CD14-positive monocyte (primary cell): Measurements from ENCODE around the gene KASH5. TPM values are rescaled to one million over a fixed set of nuclear protein-coding genes. Genes with fewer than 3 reads are reported as not detected.

Experiments
- DNase-seq, 3 donors: peaks; one replicate each; pipeline ENCODE4 v3.0.0-alpha.2; 2011 to 2022
- H2AFZ ChIP-seq: 2 replicates; pipeline ENCODE4 v1.6.0; 2012; ENCODE audit warnings: mild to moderate bottlenecking, low read depth, low read length, inconsistent platforms; ENCODE audit not compliant: insufficient read depth, poor library complexity, severe bottlenecking
- H3K27ac ChIP-seq, 2 donors: 1 replicate in 1 of 2; 2 replicates in 1 of 2; pipeline ENCODE4 v1.5.1; 2012 to 2013; ENCODE audit warnings: low read length in 2 of 2, control low read depth in 1 of 2, inconsistent platforms in 1 of 2, low read depth in 1 of 2, mild to moderate bottlenecking in 1 of 2
- H3K27me3 ChIP-seq, 2 donors: one replicate each; pipeline versions ENCODE4 v1.6.0 to v1.6.1; 2011 to 2013; ENCODE audit warnings: low read length in 2 of 2; ENCODE audit not compliant: control insufficient read depth in 2 of 2, insufficient read depth in 2 of 2
- H3K36me3 ChIP-seq, 2 donors: replicated peaks in 1 of 2; 1 replicate in 1 of 2; 2 replicates in 1 of 2; pipeline versions ENCODE4 v1.5.1 to v1.6.1; 2012 to 2013; ENCODE audit warnings: low read length in 2 of 2, control low read depth in 1 of 2, inconsistent platforms in 1 of 2, mild to moderate bottlenecking in 1 of 2; ENCODE audit not compliant: insufficient read depth in 2 of 2, control insufficient read depth in 1 of 2
- H3K4me1 ChIP-seq, 2 donors: 1 replicate in 1 of 2; 2 replicates in 1 of 2; pipeline versions ENCODE4 v1.5.1 to v1.6.1; 2012 to 2013; ENCODE audit warnings: low read length in 2 of 2, control low read depth in 1 of 2, inconsistent platforms in 1 of 2, mild to moderate bottlenecking in 1 of 2, moderate library complexity in 1 of 2; ENCODE audit not compliant: insufficient read depth in 2 of 2, control insufficient read depth in 1 of 2
- H3K4me2 ChIP-seq: replicated peaks from 2 replicates; pipeline ENCODE3; 2012; ENCODE audit warnings: low read length, moderate library complexity, mild to moderate bottlenecking; ENCODE audit not compliant: poor library complexity, severe bottlenecking; ENCODE audit errors: extremely low read depth
- H3K4me3 ChIP-seq, 3 experiments: fragments of 200-600 bp in 1 of 3; sonication (generic) in 1 of 3; replicated peaks in 1 of 3; 1 replicate in 2 of 3; 2 replicates in 1 of 3; pipeline ENCODE4 v1.5.1; 2011 to 2013; ENCODE audit warnings: low read length in 3 of 3, mild to moderate bottlenecking in 3 of 3, control low read depth in 2 of 3, low read depth in 2 of 3, inconsistent platforms in 1 of 3, moderate library complexity in 1 of 3
- H3K79me2 ChIP-seq: 2 replicates; pipeline ENCODE4 v1.6.0; 2012; ENCODE audit warnings: mild to moderate bottlenecking, control low read depth, inconsistent platforms, low read length, moderate library complexity; ENCODE audit not compliant: insufficient read depth
- H3K9ac ChIP-seq: 2 replicates; pipeline ENCODE4 v1.6.0; 2017; ENCODE audit warnings: low read length, mild to moderate bottlenecking; ENCODE audit not compliant: insufficient read depth, poor library complexity, severe bottlenecking
- H3K9me3 ChIP-seq, 2 donors: replicated peaks in 1 of 2; 1 replicate in 1 of 2; 2 replicates in 1 of 2; pipeline versions ENCODE4 v1.5.1 to v1.6.1; 2012 to 2013; ENCODE audit warnings: low read length in 2 of 2, control low read depth in 1 of 2; ENCODE audit not compliant: control insufficient read depth in 1 of 2, insufficient read depth in 1 of 2
- H4K20me1 ChIP-seq: 2 replicates; pipeline ENCODE4 v1.6.0; 2012; ENCODE audit warnings: mild to moderate bottlenecking, low read length, control low read depth, moderate library complexity; ENCODE audit not compliant: insufficient read depth
- H3K27ac Mint-ChIP-seq, 7 donors: one replicate each; pipeline ENCODE4 v1.8.0; 2020; ENCODE audit warnings: mild to moderate bottlenecking in 7 of 7, mixed read lengths in 7 of 7, moderate library complexity in 6 of 7, inconsistent platforms in 2 of 7
- H3K27me3 Mint-ChIP-seq, 3 donors: one replicate each; pipeline ENCODE4 v1.8.0; 2021 to 2022; ENCODE audit warnings: low read depth in 3 of 3, mild to moderate bottlenecking in 3 of 3, mixed read lengths in 3 of 3, moderate library complexity in 3 of 3, inconsistent platforms in 1 of 3
- H3K36me3 Mint-ChIP-seq, 2 donors: one replicate each; pipeline ENCODE4 v1.8.0; 2020; ENCODE audit warnings: mixed read lengths in 2 of 2, inconsistent platforms in 1 of 2, mild to moderate bottlenecking in 1 of 2
- H3K4me1 Mint-ChIP-seq: one replicate; pipeline ENCODE4 v1.8.0; 2020; ENCODE audit warnings: mild to moderate bottlenecking, mixed read lengths
- H3K4me3 Mint-ChIP-seq, 2 donors: one replicate each; pipeline ENCODE4 v1.8.0; 2020; ENCODE audit warnings: mild to moderate bottlenecking in 2 of 2, mixed read lengths in 2 of 2, moderate library complexity in 1 of 2
- H3K9me3 Mint-ChIP-seq, 7 donors: one replicate each; pipeline ENCODE4 v1.8.0; 2020 to 2022; ENCODE audit warnings: mixed read lengths in 7 of 7, mild to moderate bottlenecking in 6 of 7, moderate library complexity in 6 of 7, inconsistent platforms in 2 of 7
- WGBS: methylation state at CpG from one replicate; pipeline ENCODE4 v1.1.5; 2013; ENCODE audit warnings: missing lambda C conversion rate; ENCODE audit not compliant: insufficient coverage; 5-methylcytosine and 5-hydroxymethylcytosine counted together
- intact Hi-C, 2 donors: fragments of 100-400 bp; cut with micrococcal nuclease; formaldehyde crosslinking; loops; one replicate each; pipeline versions ENCODE4 v1.15.0 to v1.15.1; 2023
- polyA plus RNA-seq, 3 donors: library from polyadenylated mRNA; depleted of rRNA in 1 of 3; unstranded in 2 of 3; stranded (reverse) in 1 of 3; fragments of 300-500 nt in 2 of 3; fragments of >200 nt in 1 of 3; fragmentation: Illumina TruSeq in 2 of 3; gene quantifications; 1 replicate in 2 of 3; 2 replicates in 1 of 3; pipeline ENCODE4 v1.2.3, GENCODE V29; 2012 to 2021
- TF ChIP-seq, protein P1 (sequence below): fragments of 200-600 bp; IDR thresholded peaks from one replicate; pipeline ENCODE4 v1.8.0; 2022; ENCODE audit warnings: antibody characterized with exemption, mild to moderate bottlenecking

KASH5 gene
- polyA plus RNA-seq, 3 donors, result not detected

- no peaks in the 10 kb centered on the region for H4K20me1 ChIP-seq
- H3K4me3 ChIP-seq, result no peak overlapping the region
- H3K9me3 ChIP-seq, result no peaks in the 10 kb centered on the region
- no peaks in the 10 kb centered on the region for H3K36me3 Mint-ChIP-seq
- peaks cover 26% of the 10 kb centered on the region for H3K4me1 Mint-ChIP-seq
- H3K27me3 Mint-ChIP-seq, result peaks cover 12 to 18% (median 15%) of the 10 kb centered on the region in 3 donors
- H3K4me2 ChIP-seq, result no peak overlapping the region
- H3K27ac ChIP-seq, result no peak overlapping the region
- peaks cover 2% of the 10 kb centered on the region in 2 donors for H3K27me3 ChIP-seq
- no peak overlapping the region for H2AFZ ChIP-seq
- no peak for DNase-seq
- no peak overlapping the region for H3K27ac Mint-ChIP-seq
- WGBS, result 57% methylated on average over 3 of the region's 3 CpGs
- peaks cover 8 to 10% of the 10 kb centered on the region in 2 donors for H3K4me1 ChIP-seq
- TF ChIP-seq, protein P1, sequence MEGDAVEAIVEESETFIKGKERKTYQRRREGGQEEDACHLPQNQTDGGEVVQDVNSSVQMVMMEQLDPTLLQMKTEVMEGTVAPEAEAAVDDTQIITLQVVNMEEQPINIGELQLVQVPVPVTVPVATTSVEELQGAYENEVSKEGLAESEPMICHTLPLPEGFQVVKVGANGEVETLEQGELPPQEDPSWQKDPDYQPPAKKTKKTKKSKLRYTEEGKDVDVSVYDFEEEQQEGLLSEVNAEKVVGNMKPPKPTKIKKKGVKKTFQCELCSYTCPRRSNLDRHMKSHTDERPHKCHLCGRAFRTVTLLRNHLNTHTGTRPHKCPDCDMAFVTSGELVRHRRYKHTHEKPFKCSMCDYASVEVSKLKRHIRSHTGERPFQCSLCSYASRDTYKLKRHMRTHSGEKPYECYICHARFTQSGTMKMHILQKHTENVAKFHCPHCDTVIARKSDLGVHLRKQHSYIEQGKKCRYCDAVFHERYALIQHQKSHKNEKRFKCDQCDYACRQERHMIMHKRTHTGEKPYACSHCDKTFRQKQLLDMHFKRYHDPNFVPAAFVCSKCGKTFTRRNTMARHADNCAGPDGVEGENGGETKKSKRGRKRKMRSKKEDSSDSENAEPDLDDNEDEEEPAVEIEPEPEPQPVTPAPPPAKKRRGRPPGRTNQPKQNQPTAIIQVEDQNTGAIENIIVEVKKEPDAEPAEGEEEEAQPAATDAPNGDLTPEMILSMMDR, result no peak
- H3K9me3 Mint-ChIP-seq, result peaks cover 0 to 4% (median 0%) of the 10 kb centered on the region in 7 donors
- no peak overlapping the region for H3K4me3 Mint-ChIP-seq
- H3K9ac ChIP-seq, result no peak overlapping the region
- intact Hi-C loops, result no loop called here
- H3K36me3 ChIP-seq, result no peaks in the 10 kb centered on the region
- no peaks in the 10 kb centered on the region for H3K79me2 ChIP-seq
Measured at GRCh38 chr19:49414256-49414655, 26.2 kb downstream of the KASH5 start.

DNA sequence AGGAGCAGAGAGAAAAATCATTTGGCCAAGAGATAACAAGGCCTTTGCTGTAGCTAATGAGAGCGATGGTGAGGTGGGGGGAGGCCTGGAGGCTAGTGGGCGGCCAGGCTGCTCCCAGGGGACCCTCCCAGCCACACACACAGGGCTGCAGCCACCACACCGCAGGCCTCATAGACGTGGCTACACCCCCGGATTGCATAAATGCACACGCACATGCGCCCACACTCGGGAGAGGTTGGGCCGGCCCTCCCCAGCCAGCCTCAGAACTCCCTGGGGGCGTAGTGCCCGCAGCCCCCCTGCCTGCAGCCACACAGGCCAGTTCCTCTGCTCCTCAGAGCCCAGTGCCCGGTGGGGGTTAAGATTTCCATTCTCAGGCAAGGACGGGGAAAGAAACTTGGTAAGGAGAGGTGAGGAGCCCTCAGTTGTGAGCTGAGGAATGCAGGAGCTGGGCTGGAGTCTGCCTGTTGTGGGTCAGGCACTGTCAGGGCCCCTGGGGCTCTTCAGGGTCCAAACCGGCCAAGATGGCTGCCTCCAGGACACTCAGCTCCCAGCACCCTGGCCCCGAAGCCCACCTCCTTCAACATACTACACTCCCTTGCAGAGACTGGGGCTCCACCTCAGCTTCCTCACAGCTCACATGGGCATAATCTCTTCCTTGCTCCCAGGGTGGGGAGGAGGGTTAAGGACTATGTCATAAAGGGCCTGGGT lies 27.2 kb downstream of the KASH5 start:
- Mint-ChIP-seq H3K36me3 (peaks cover 0 to 2% of the 10 kb centered on the region in 2 donors), H3K4me1 (peaks cover 17% of the 10 kb centered on the region), H3K27ac (no peak overlapping the region), H3K4me3 (no peak overlapping the region), H3K9me3 (peaks cover 0 to 2% (median 0%) of the 10 kb centered on the region in 7 donors), H3K27me3 (peaks cover 20 to 27% (median 25%) of the 10 kb centered on the region in 3 donors)
- DNase-seq, result no peak
- Histone ChIP-seq H3K9ac (no peak overlapping the region), H3K4me2 (no peak overlapping the region), H4K20me1 (no peaks in the 10 kb centered on the region), H2AFZ (no peak overlapping the region), H3K36me3 (no peaks in the 10 kb centered on the region), H3K27me3 (peaks cover 6 to 12% of the 10 kb centered on the region in 2 donors), H3K9me3 (no peaks in the 10 kb centered on the region), H3K27ac (no peak overlapping the region), H3K79me2 (no peaks in the 10 kb centered on the region), H3K4me3 (no peak overlapping the region), H3K4me1 (peaks cover 0 to under 1% of the 10 kb centered on the region in 2 donors)
- intact Hi-C loops, result no loop called here
- 34% methylated on average over 11 of the region's 15 CpGs for WGBS
- TF ChIP-seq, protein P1, result no peak
